H1 (cell line): ENCODE data around the gene PDE8B. TPM values are rescaled to one million over a fixed set of nuclear protein-coding genes. Genes with fewer than 3 reads are reported as not detected.

ENCODE experiments used
- CTCF ChIA-PET: fragments of 300-600 bp; sonication (Branson Sonifier 250); formaldehyde crosslinking; loops from one replicate; lab custom pipeline; 2021; ENCODE audit not compliant: partially characterized antibody; lab: Charles Lee
- POLR2A ChIA-PET: fragments of 300-600 bp; sonication (Branson Sonifier 250); formaldehyde crosslinking; loops from one replicate; lab custom pipeline; 2021; ENCODE audit warnings: inconsistent platforms; ENCODE audit not compliant: partially characterized antibody; lab: Charles Lee
- DNase-seq, 2 experiments: peaks; one replicate each; pipeline versions ENCODE4 v3.0.0 to v3.0.0-alpha.2; 2010 to 2022; ENCODE audit warnings: low spot score in 2 of 2, low read depth in 1 of 2, mixed read lengths in 1 of 2
- FAIRE-seq: peaks from 2 replicates; lab custom pipeline; 2011; peaks lifted over from hg19 to GRCh38; lab: Jason Lieb, UNC
- H2AFZ ChIP-seq: 2 replicates; pipeline ENCODE4 v1.8.1; 2012; ENCODE audit warnings: low read length, inconsistent platforms
- H2AK5ac ChIP-seq: 2 replicates; pipeline ENCODE4 v1.6.1; 2013; ENCODE audit warnings: low read depth, low read length
- H2BK120ac ChIP-seq: replicated peaks from 2 replicates; pipeline ENCODE3; 2013; ENCODE audit warnings: low read depth, low read length, inconsistent platforms
- H2BK12ac ChIP-seq: 2 replicates; pipeline ENCODE4 v1.6.1; 2013; ENCODE audit warnings: low read depth, low read length
- H2BK15ac ChIP-seq: 2 replicates; pipeline ENCODE4 v1.6.1; 2013; ENCODE audit warnings: low read length
- H2BK20ac ChIP-seq: 2 replicates; pipeline ENCODE4 v1.6.1; 2013; ENCODE audit warnings: low read length
- H2BK5ac ChIP-seq: 2 replicates; pipeline ENCODE4 v1.6.1; 2013; ENCODE audit warnings: low read depth, low read length
- H3K14ac ChIP-seq: 2 replicates; pipeline ENCODE4 v1.6.1; 2013; ENCODE audit warnings: inconsistent platforms; ENCODE audit not compliant: insufficient read length
- H3K18ac ChIP-seq: 2 replicates; pipeline ENCODE4 v1.6.1; 2013; ENCODE audit warnings: low read length; ENCODE audit errors: extremely low read depth
- H3K23ac ChIP-seq: 2 replicates; pipeline ENCODE4 v1.6.1; 2013; ENCODE audit warnings: inconsistent platforms; ENCODE audit not compliant: insufficient read length
- H3K23me2 ChIP-seq: 2 replicates; pipeline ENCODE4 v1.6.1; 2013; ENCODE audit warnings: low read depth, low read length
- H3K27ac ChIP-seq: 2 replicates; pipeline ENCODE4 v1.6.1; 2011; ENCODE audit warnings: low read depth, low read length, inconsistent platforms
- H3K27me3 ChIP-seq, 4 experiments: replicated peaks in 1 of 4; 1 replicate in 1 of 4; 2 replicates in 3 of 4; pipeline versions ENCODE4 v1.6.1 to v1.8.1; 2011 to 2013; ENCODE audit warnings: low read length in 3 of 4, mild to moderate bottlenecking in 3 of 4, inconsistent platforms in 2 of 4, mixed read lengths in 2 of 4, moderate library complexity in 1 of 4; ENCODE audit not compliant: control insufficient read depth in 3 of 4, insufficient read depth in 3 of 4; ENCODE audit errors: extremely low read depth in 1 of 4
- H3K36me3 ChIP-seq, 4 experiments: 2 replicates each; pipeline versions ENCODE4 v1.6.1 to v1.8.1; 2011 to 2013; ENCODE audit warnings: mild to moderate bottlenecking in 4 of 4, low read length in 3 of 4, moderate library complexity in 2 of 4, control low read depth in 1 of 4, inconsistent platforms in 1 of 4; ENCODE audit not compliant: insufficient read depth in 4 of 4, control insufficient read depth in 2 of 4
- H3K4ac ChIP-seq: replicated peaks from 2 replicates; pipeline ENCODE3; 2013; ENCODE audit warnings: low read length, low read depth, mixed read lengths, inconsistent platforms; ENCODE audit not compliant: insufficient read length
- H3K4me1 ChIP-seq, 4 experiments: replicated peaks in 1 of 4; 1 replicate in 1 of 4; 2 replicates in 3 of 4; pipeline versions ENCODE4 v1.6.1 to v1.8.1; 2011 to 2013; ENCODE audit warnings: low read length in 3 of 4, inconsistent platforms in 2 of 4, mixed read lengths in 1 of 4; ENCODE audit not compliant: insufficient read depth in 4 of 4, control insufficient read depth in 3 of 4
- H3K4me2 ChIP-seq, 2 experiments: 2 replicates each; pipeline versions ENCODE4 v1.6.1 to v1.8.1; 2011 to 2013; ENCODE audit warnings: low read depth in 2 of 2, low read length in 2 of 2, control low read depth in 1 of 2, inconsistent platforms in 1 of 2, mild to moderate bottlenecking in 1 of 2; ENCODE audit not compliant: insufficient read depth in 1 of 2
- H3K4me3 ChIP-seq, 4 experiments: fragments of 200-600, 300-600 bp in 1 of 4; sonication (generic), shearing (Covaris generic), sonication (Bioruptor Twin) in 1 of 4; 2 replicates each; pipeline versions ENCODE4 v1.5.1 to v1.8.1; 2011 to 2016; ENCODE audit warnings: low read length in 4 of 4, low read depth in 3 of 4, control low read depth in 2 of 4, inconsistent platforms in 2 of 4, mild to moderate bottlenecking in 2 of 4, mixed read lengths in 1 of 4, moderate library complexity in 1 of 4; ENCODE audit not compliant: insufficient read depth in 2 of 4; ENCODE audit errors: extremely low read depth in 1 of 4
- H3K56ac ChIP-seq: replicated peaks from 2 replicates; pipeline ENCODE3; 2013; ENCODE audit warnings: low read depth, mild to moderate bottlenecking, mixed read lengths, low read length, inconsistent platforms; ENCODE audit not compliant: insufficient read length
- H3K79me1 ChIP-seq: 2 replicates; pipeline ENCODE4 v1.6.1; 2013; ENCODE audit warnings: low read depth, low read length, control low read depth
- H3K79me2 ChIP-seq, 2 experiments: 2 replicates each; pipeline versions ENCODE4 v1.6.1 to v1.8.1; 2012 to 2013; ENCODE audit warnings: low read length in 2 of 2, mild to moderate bottlenecking in 2 of 2, inconsistent platforms in 1 of 2; ENCODE audit not compliant: insufficient read depth in 2 of 2, control insufficient read depth in 1 of 2
- H3K9ac ChIP-seq, 4 experiments: replicated peaks in 1 of 4; 1 replicate in 1 of 4; 2 replicates in 3 of 4; pipeline versions ENCODE4 v1.6.1 to v1.8.1; 2011 to 2013; ENCODE audit warnings: low read depth in 3 of 4, low read length in 3 of 4, control low read depth in 2 of 4, mild to moderate bottlenecking in 2 of 4, moderate library complexity in 2 of 4, inconsistent platforms in 1 of 4; ENCODE audit errors: extremely low read depth in 1 of 4
- H3K9me3 ChIP-seq, 2 experiments: 2 replicates each; pipeline versions ENCODE4 v1.6.1 to v1.8.1; 2012 to 2013; ENCODE audit warnings: mild to moderate bottlenecking in 2 of 2, moderate library complexity in 2 of 2, control low read depth in 1 of 2, inconsistent platforms in 1 of 2, low read depth in 1 of 2, low read length in 1 of 2, mixed read lengths in 1 of 2; ENCODE audit not compliant: insufficient read depth in 2 of 2
- H4K20me1 ChIP-seq, 2 experiments: replicated peaks in 1 of 2; 2 replicates each; pipeline versions ENCODE3 to v1.8.1; 2011 to 2013; ENCODE audit warnings: inconsistent platforms in 2 of 2, low read length in 2 of 2, mild to moderate bottlenecking in 1 of 2; ENCODE audit not compliant: insufficient read depth in 2 of 2, control insufficient read depth in 1 of 2
- H4K5ac ChIP-seq: 2 replicates; pipeline ENCODE4 v1.6.1; 2013; ENCODE audit warnings: low read length, low read depth, mixed read lengths, inconsistent platforms; ENCODE audit not compliant: insufficient read length
- H4K8ac ChIP-seq: 2 replicates; pipeline ENCODE4 v1.8.0; 2013; ENCODE audit warnings: mild to moderate bottlenecking, moderate library complexity, low read length, inconsistent platforms; ENCODE audit not compliant: insufficient read depth; ENCODE audit errors: extremely low read depth
- H4K91ac ChIP-seq: replicated peaks from 2 replicates; pipeline ENCODE3; 2013; ENCODE audit warnings: low read length, mixed read lengths, inconsistent platforms; ENCODE audit not compliant: insufficient read length
- CEBPB ChIP-seq: IDR thresholded peaks from 2 replicates; pipeline ENCODE4 v1.6.1; 2012; ENCODE audit warnings: low read depth, low read length
- CHD2 ChIP-seq: IDR thresholded peaks from 2 replicates; pipeline ENCODE4 v1.6.1; 2012; ENCODE audit warnings: low read length, improper control_type of control experiment
- EGR1 ChIP-seq: IDR thresholded peaks from 2 replicates; pipeline ENCODE4 v1.6.1; 2011; ENCODE audit warnings: low read depth, low read length, borderline replicate concordance
- EP300 ChIP-seq, 2 experiments: IDR thresholded peaks; 1 replicate in 1 of 2; 2 replicates in 1 of 2; pipeline ENCODE4 v1.6.1; 2011 to 2012; ENCODE audit warnings: low read depth in 2 of 2, low read length in 2 of 2, mild to moderate bottlenecking in 2 of 2, borderline replicate concordance in 1 of 2, inconsistent platforms in 1 of 2, moderate library complexity in 1 of 2
- GTF2F1 ChIP-seq: IDR thresholded peaks from 2 replicates; pipeline ENCODE4 v1.6.1; 2012; ENCODE audit warnings: low read depth, low read length, improper control_type of control experiment, borderline replicate concordance
- JUN ChIP-seq: IDR thresholded peaks from 2 replicates; pipeline ENCODE4 v1.6.1; 2011; ENCODE audit warnings: low read depth, mild to moderate bottlenecking, improper control_type of control experiment, low read length
- KDM1A ChIP-seq: fragments of 200-600, 300-600 bp; sonication (generic); IDR thresholded peaks from 2 replicates; pipeline ENCODE4 v1.7.1; 2016; ENCODE audit warnings: mild to moderate bottlenecking, low read length, borderline replicate concordance
- NRF1 ChIP-seq: IDR thresholded peaks from 2 replicates; pipeline ENCODE4 v1.6.1; 2011; ENCODE audit warnings: mild to moderate bottlenecking, low read depth, low read length, improper control_type of control experiment
- PHF8 ChIP-seq: fragments of 200-600 bp; sonication (generic); conservative IDR thresholded peaks from 2 replicates; pipeline ENCODE4 v1.7.1; 2012; ENCODE audit warnings: low read depth, mild to moderate bottlenecking, inconsistent platforms, low read length, moderate library complexity
- POLR2AphosphoS5 ChIP-seq: IDR thresholded peaks from 2 replicates; pipeline ENCODE4 v1.6.1; 2011; ENCODE audit warnings: low read depth, low read length
- RXRA ChIP-seq: IDR thresholded peaks from 2 replicates; pipeline ENCODE4 v1.6.1; 2011; ENCODE audit warnings: low read depth, mild to moderate bottlenecking, low read length, moderate library complexity; ENCODE audit not compliant: insufficient read depth
- SAP30 ChIP-seq: fragments of 300-600 bp; sonication (generic); IDR thresholded peaks from 2 replicates; pipeline ENCODE4 v1.7.1; 2012; ENCODE audit warnings: low read length, moderate library complexity, mild to moderate bottlenecking, inconsistent platforms; ENCODE audit not compliant: insufficient read depth, insufficient replicate concordance
- SIX5 ChIP-seq: IDR thresholded peaks from 2 replicates; pipeline ENCODE4 v1.6.1; 2011; ENCODE audit warnings: mild to moderate bottlenecking, low read depth, low read length
- SP1 ChIP-seq: IDR thresholded peaks from 2 replicates; pipeline ENCODE4 v1.6.1; 2011; ENCODE audit warnings: low read depth, low read length
- SP2 ChIP-seq: IDR thresholded peaks from 2 replicates; pipeline ENCODE4 v1.6.1; 2012; ENCODE audit warnings: mild to moderate bottlenecking, low read length, inconsistent platforms
- TAF7 ChIP-seq: optimal IDR thresholded peaks from 2 replicates; pipeline ENCODE3; 2011; ENCODE audit warnings: low read depth, mild to moderate bottlenecking, inconsistent platforms, low read length, moderate library complexity, borderline replicate concordance
- WGBS, 2 experiments: shearing (Covaris generic) in 1 of 2; methylation state at CpG; one replicate each; pipeline versions ENCODE4 v1.1.6 to v1.1.7; 2013 to 2015; ENCODE audit warnings: low lambda C conversion rate in 2 of 2, mixed read lengths in 2 of 2, inconsistent platforms in 1 of 2, low coverage in 1 of 2, missing lambda C conversion rate in 1 of 2; ENCODE audit not compliant: insufficient replicate concordance in 2 of 2, insufficient coverage in 1 of 2, insufficient read length in 1 of 2; ENCODE audit errors: extremely low coverage in 1 of 2, missing lambda C conversion rate in 1 of 2; 5-methylcytosine and 5-hydroxymethylcytosine counted together
- polyA plus RNA-seq, 7 experiments: library from polyadenylated mRNA; depleted of rRNA in 3 of 7; stranded (reverse) in 5 of 7; unstranded in 2 of 7; fragments of >200 nt in 5 of 7; fragments of 200-250 nt in 2 of 7; gene quantifications; 1 replicate in 5 of 7; 2 replicates in 1 of 7; 4 replicates in 1 of 7; pipeline versions ENCODE4 v1.2.1 to v1.2.3, GENCODE V29; 2011 to 2013; ENCODE audit warnings: missing spikeins in 2 of 7, mixed read lengths in 2 of 7
- total RNA-seq: library from RNA; stranded (reverse); fragmentation: NEBNext Ultra II Directional; extraction: Animal tissue kit (Norgen Biotek cat#: 25700); gene quantifications from 2 replicates; pipeline ENCODE4 v1.2.1, GENCODE V29; 2021

The PDE8B gene
- total and polyA plus RNA-seq, 2 of the 8 experiments (the other 6 are each of a cell fraction or from before 2014, with no cell fraction given), result 0.32 to 1.1 TPM

DNA sequence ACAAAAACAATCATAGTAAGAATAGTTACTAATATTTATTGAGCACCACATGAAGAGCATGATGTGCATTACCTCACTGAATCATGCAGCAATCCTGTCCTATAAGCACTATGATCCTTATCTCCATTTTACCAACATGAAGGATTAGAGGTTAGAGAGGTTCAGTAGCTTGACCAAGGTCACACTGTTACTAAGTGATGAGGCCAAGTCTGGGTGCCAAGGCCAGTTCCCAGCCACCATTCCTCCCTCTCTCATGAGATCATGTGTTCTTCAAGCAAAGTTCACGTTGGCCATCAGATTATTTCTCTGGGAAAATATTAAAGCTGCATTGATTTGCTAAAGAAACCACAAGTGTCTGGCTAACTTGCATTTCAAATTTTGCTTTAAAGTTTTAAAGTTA lies 31.0 kb downstream of the PDE8B start:
- ChIA-PET POLR2A (no interaction called here), CTCF (interaction anchor here (0.9 to 1.7 kb wide), 3 partner anchors 9 to 101 kb away, joined by 4 to 6 read pairs (median 4); no protein-coding TSS in a partner anchor)
- Histone ChIP-seq H4K91ac (no peak overlapping the region), H3K9me3 (no peaks in the 10 kb centered on the region), H2AK5ac (no peak overlapping the region), H3K23me2 (no peaks in the 10 kb centered on the region), H3K9ac (no peak overlapping the region), H3K56ac (no peak overlapping the region), H4K8ac (no peak overlapping the region), H2BK120ac (no peak overlapping the region), H2BK15ac (no peak overlapping the region), H3K79me1 (no peaks in the 10 kb centered on the region), H3K79me2 (no peaks in the 10 kb centered on the region), H3K4me1 (no peaks in the 10 kb centered on the region; a peak in 1 of 7 replicates), H3K36me3 (no peaks in the 10 kb centered on the region), H3K27me3 (no peaks in the 10 kb centered on the region), H3K18ac (no peak overlapping the region), H2BK20ac (no peak overlapping the region), H3K14ac (no peak overlapping the region), H4K5ac (no peak overlapping the region), H3K4me2 (no peak overlapping the region), H3K23ac (no peak overlapping the region), H2AFZ (no peak overlapping the region), H2BK12ac (no peak overlapping the region), H3K4me3 (no peak overlapping the region), H2BK5ac (no peak overlapping the region), H3K27ac (no peak overlapping the region), H4K20me1 (no peaks in the 10 kb centered on the region), H3K4ac (no peak overlapping the region)
- DNase-seq (no peak), FAIRE-seq (no peak)
- WGBS, 2 experiments, result 92% methylated on average over 1 of the region's 1 CpG; no CpG with 5 or more reads in 1 of the 2 experiments
- TF ChIP-seq JUN, result no peak
- no peak for TF ChIP-seq TAF7
- TF ChIP-seq SIX5, result no peak
- no peak for TF ChIP-seq EGR1
- TF ChIP-seq PHF8, result no peak
- TF ChIP-seq NRF1, result no peak
- TF ChIP-seq GTF2F1, result no peak
- TF ChIP-seq KDM1A, result no peak
- TF ChIP-seq SP1, result no peak
- no peak for TF ChIP-seq RXRA
- no peak for TF ChIP-seq CEBPB
- TF ChIP-seq SP2, result no peak
- TF ChIP-seq POLR2AphosphoS5, result no peak
- TF ChIP-seq EP300 (IDR thresholded peaks at IDR 0.05; ENCODE audit: borderline replicate concordance in 1 of 2, low read depth in 2 of 2, low read length in 2 of 2), result no peak
- TF ChIP-seq SAP30, result no peak
- no peak for TF ChIP-seq CHD2
